ENCODE measurements around the gene CASZ1.

Gene CASZ1

GRCh38 chr1:10738061-10739058 lies 58.1 kb downstream of the CASZ1 start:
- Mint-ChIP-seq H3K36me3 (no peaks in the 10 kb centered on the region), H3K4me3 (no peak overlapping the region), H3K4me1 (peaks cover 9% of the 10 kb centered on the region), H3K27ac (no peak overlapping the region), H3K27me3 (peaks cover 2% of the 10 kb centered on the region), H3K9me3 (no peaks in the 10 kb centered on the region)

GRCh38 chr1:10737651-10738050 lies 58.8 kb downstream of the CASZ1 start:
- H3K4me1 Mint-ChIP-seq: peaks cover 9% of the 10 kb centered on the region
- H3K9me3 Mint-ChIP-seq: no peaks in the 10 kb centered on the region
- H3K4me3 Mint-ChIP-seq: no peak overlapping the region
- H3K27me3 Mint-ChIP-seq: peaks cover 2% of the 10 kb centered on the region
- H3K36me3 Mint-ChIP-seq: no peaks in the 10 kb centered on the region
- H3K27ac Mint-ChIP-seq: no peak overlapping the region

- H3K27ac Mint-ChIP-seq: no peak overlapping the region
- H3K9me3 Mint-ChIP-seq: no peaks in the 10 kb centered on the region
- no peak overlapping the region for H3K4me3 Mint-ChIP-seq
- peaks cover 9% of the 10 kb centered on the region for H3K4me1 Mint-ChIP-seq
- no peaks in the 10 kb centered on the region for H3K36me3 Mint-ChIP-seq
- peaks cover 2% of the 10 kb centered on the region for H3K27me3 Mint-ChIP-seq
Observed at GRCh38 chr1:10736634-10737586, 59.5 kb downstream of the CASZ1 start.

GRCh38 chr1:10735563-10736305 lies 60.7 kb downstream of the CASZ1 start:
- Mint-ChIP-seq H3K27me3 (peaks cover 2% of the 10 kb centered on the region), H3K4me1 (peaks cover 9% of the 10 kb centered on the region), H3K4me3 (no peak overlapping the region), H3K9me3 (no peaks in the 10 kb centered on the region), H3K27ac (no peak overlapping the region), H3K36me3 (no peaks in the 10 kb centered on the region)

GRCh38 chr1:10734962-10735544 lies 61.4 kb downstream of the CASZ1 start:
- Mint-ChIP-seq H3K9me3 (no peaks in the 10 kb centered on the region), H3K4me3 (no peak overlapping the region), H3K36me3 (no peaks in the 10 kb centered on the region), H3K27ac (no peak overlapping the region), H3K27me3 (peaks cover 2% of the 10 kb centered on the region), H3K4me1 (peaks cover 9% of the 10 kb centered on the region)

- no peaks in the 10 kb centered on the region for H3K36me3 Mint-ChIP-seq
- H3K9me3 Mint-ChIP-seq: no peaks in the 10 kb centered on the region
- peaks cover 2% of the 10 kb centered on the region for H3K27me3 Mint-ChIP-seq
- peaks cover 9% of the 10 kb centered on the region for H3K4me1 Mint-ChIP-seq
- no peak overlapping the region for H3K27ac Mint-ChIP-seq
- H3K4me3 Mint-ChIP-seq: no peak overlapping the region
Observed at GRCh38 chr1:10734375-10734774, 62.1 kb downstream of the CASZ1 start.

GRCh38 chr1:10733474-10734366 lies 62.7 kb downstream of the CASZ1 start:
- peaks cover 9% of the 10 kb centered on the region for H3K4me1 Mint-ChIP-seq
- no peak overlapping the region for H3K4me3 Mint-ChIP-seq
- H3K27me3 Mint-ChIP-seq: peaks cover 2% of the 10 kb centered on the region
- no peaks in the 10 kb centered on the region for H3K9me3 Mint-ChIP-seq
- H3K27ac Mint-ChIP-seq: no peak overlapping the region
- H3K36me3 Mint-ChIP-seq: no peaks in the 10 kb centered on the region

- Mint-ChIP-seq H3K4me3 (no peak overlapping the region), H3K4me1 (peaks cover 9% of the 10 kb centered on the region), H3K27ac (no peak overlapping the region), H3K27me3 (peaks cover 2% of the 10 kb centered on the region), H3K9me3 (no peaks in the 10 kb centered on the region), H3K36me3 (no peaks in the 10 kb centered on the region)
Observed at GRCh38 chr1:10730985-10731384, 65.5 kb downstream of the CASZ1 start.

GRCh38 chr1:10728595-10729410 lies 67.6 kb downstream of the CASZ1 start:
- no peaks in the 10 kb centered on the region for H3K9me3 Mint-ChIP-seq
- no peaks in the 10 kb centered on the region for H3K27me3 Mint-ChIP-seq
- no peak overlapping the region for H3K27ac Mint-ChIP-seq
- no peaks in the 10 kb centered on the region for H3K36me3 Mint-ChIP-seq
- H3K4me3 Mint-ChIP-seq: no peak overlapping the region
- no peaks in the 10 kb centered on the region for H3K4me1 Mint-ChIP-seq

- no peaks in the 10 kb centered on the region for H3K4me1 Mint-ChIP-seq
- no peaks in the 10 kb centered on the region for H3K27me3 Mint-ChIP-seq
- no peaks in the 10 kb centered on the region for H3K9me3 Mint-ChIP-seq
- no peak overlapping the region for H3K27ac Mint-ChIP-seq
- no peaks in the 10 kb centered on the region for H3K36me3 Mint-ChIP-seq
- H3K4me3 Mint-ChIP-seq: no peak overlapping the region
Observed at GRCh38 chr1:10727751-10728232, 68.7 kb downstream of the CASZ1 start.

GRCh38 chr1:10726355-10726754 lies 70.1 kb downstream of the CASZ1 start:
- no peaks in the 10 kb centered on the region for H3K9me3 Mint-ChIP-seq
- H3K36me3 Mint-ChIP-seq: no peaks in the 10 kb centered on the region
- no peaks in the 10 kb centered on the region for H3K4me1 Mint-ChIP-seq
- H3K4me3 Mint-ChIP-seq: no peak overlapping the region
- H3K27ac Mint-ChIP-seq: no peak overlapping the region
- H3K27me3 Mint-ChIP-seq: no peaks in the 10 kb centered on the region

GRCh38 chr1:10724948-10725847 lies 71.2 kb downstream of the CASZ1 start:
- Mint-ChIP-seq H3K27me3 (no peaks in the 10 kb centered on the region), H3K4me3 (no peak overlapping the region)

More at GRCh38 chr1:10724948-10725847, 71.2 kb downstream of the CASZ1 start:
- Mint-ChIP-seq H3K4me1 (no peaks in the 10 kb centered on the region), H3K36me3 (no peaks in the 10 kb centered on the region), H3K9me3 (no peaks in the 10 kb centered on the region), H3K27ac (no peak overlapping the region)

Data from activated naive CD4-positive, alpha-beta T cell treated with anti-CD3 and anti-CD28 coated beads, Interleukin-2, amount 50 U/mL, for 24 hours (primary cell).